ENCODE measurements around the gene CNTNAP4.

CNTNAP4 gene

DNA sequence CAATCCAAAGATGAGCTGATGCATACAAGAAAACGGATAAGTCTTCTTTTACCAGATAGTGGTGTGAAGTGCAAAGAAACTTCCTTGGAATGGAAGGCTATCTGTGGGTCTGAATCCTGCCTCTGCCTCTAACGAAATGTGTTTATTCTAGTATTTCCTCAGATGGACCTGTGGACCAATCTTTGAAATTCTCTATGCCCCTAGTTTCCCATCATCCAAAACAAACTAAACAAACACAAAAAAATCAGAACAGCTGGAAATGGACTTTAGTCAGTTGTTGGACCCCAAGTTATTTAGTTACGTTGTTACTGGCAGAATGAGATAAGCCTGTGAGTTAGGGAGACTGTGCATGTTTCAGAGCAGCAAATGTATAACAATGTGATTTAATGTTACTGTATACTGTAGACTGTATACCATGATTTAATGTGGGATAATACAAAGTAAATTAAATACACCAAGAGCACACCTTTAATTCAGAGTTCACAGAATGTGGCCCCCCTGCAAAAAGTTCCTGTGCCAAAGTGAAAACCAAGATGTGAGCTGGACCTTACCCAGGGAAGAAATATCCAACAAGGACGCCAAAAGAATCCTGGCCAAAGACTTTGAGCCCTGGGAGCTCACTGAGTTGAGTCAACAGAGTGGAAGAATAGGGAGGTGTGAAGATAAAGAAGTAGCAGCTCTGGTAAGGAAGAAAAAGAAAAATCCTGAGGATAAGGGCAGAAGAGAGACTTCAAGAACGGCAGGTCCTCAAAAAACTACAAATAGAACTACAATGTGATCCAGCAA lies 255.2 kb downstream of the CNTNAP4 start:
- Mint-ChIP-seq H3K4me3 (no peak overlapping the region), H3K4me1 (no peaks in the 10 kb centered on the region), H3K36me3 (no peaks in the 10 kb centered on the region), H3K27me3 (no peaks in the 10 kb centered on the region), H3K9me3 (no peaks in the 10 kb centered on the region), H3K27ac (no peak overlapping the region)

DNA sequence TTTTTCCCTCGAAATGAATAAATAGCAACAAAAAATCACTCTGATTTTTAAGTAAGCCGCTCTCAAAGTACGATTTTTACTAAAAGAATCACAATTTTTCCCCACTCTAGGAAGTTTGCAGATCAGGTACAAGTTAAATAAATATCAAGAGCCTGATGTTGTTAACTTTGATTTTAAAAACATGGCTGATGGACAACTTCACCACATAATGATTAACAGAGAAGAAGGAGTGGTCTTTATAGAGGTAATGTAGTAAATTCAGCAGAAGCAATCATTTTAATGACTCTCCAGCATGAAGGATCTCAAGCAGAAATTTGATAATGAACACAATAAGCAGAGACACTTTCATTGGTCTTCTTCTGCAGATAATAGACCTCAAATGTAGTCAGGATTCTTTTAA lies 262.4 kb downstream of the CNTNAP4 start:
- H3K4me1 Mint-ChIP-seq = no peaks in the 10 kb centered on the region
- H3K36me3 Mint-ChIP-seq = no peaks in the 10 kb centered on the region

DNA sequence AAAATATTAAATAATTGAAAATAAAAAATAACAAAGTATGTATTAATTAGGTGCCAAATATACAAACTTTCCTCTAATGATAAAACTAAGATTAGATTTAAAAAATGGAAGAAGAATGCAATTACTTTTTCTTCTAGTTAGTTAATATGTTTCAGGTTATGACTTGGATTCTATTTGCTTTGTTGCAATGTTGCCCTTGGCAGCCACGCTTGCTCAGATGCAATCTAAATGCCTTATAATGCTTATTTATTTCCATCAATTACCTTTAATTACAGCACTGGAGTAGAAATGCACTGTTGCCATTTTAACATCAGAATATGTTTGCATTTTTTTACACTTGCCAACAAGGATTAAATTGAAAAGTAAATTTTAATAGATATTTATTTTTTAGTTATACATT lies 263.9 kb downstream of the CNTNAP4 start:
- Mint-ChIP-seq H3K4me3 (no peak overlapping the region), H3K9me3 (no peaks in the 10 kb centered on the region), H3K27ac (no peak overlapping the region), H3K36me3 (no peaks in the 10 kb centered on the region), H3K27me3 (no peaks in the 10 kb centered on the region), H3K4me1 (no peaks in the 10 kb centered on the region)

More for the DNA sequence above, 262.4 kb downstream of the CNTNAP4 start:
- no peaks in the 10 kb centered on the region for H3K27me3 Mint-ChIP-seq
- no peaks in the 10 kb centered on the region for H3K9me3 Mint-ChIP-seq
- no peak overlapping the region for H3K4me3 Mint-ChIP-seq
- H3K27ac Mint-ChIP-seq = no peak overlapping the region

DNA sequence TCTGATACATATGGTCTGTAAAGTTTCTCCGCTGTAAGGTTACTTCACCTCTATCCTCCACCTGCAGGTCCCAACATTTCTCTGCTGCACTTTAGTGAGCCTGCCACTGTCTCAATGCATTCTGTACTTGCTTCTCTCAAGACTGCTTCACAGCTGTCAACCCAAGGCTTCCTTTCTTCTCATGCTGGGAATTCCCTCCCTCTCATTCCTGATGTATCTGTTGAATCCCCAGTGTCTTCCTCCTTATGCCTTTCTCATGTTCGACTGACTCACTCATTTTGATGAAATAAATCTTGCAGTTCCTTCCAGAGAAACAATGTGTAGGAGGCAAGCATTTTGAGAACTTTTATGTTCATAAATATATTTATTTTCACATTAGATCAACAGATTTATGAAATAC lies 288.3 kb downstream of the CNTNAP4 start:
- Mint-ChIP-seq H3K27ac (no peak overlapping the region), H3K4me1 (no peaks in the 10 kb centered on the region), H3K9me3 (peaks cover 6% of the 10 kb centered on the region), H3K4me3 (no peak overlapping the region), H3K36me3 (no peaks in the 10 kb centered on the region), H3K27me3 (no peaks in the 10 kb centered on the region)

DNA sequence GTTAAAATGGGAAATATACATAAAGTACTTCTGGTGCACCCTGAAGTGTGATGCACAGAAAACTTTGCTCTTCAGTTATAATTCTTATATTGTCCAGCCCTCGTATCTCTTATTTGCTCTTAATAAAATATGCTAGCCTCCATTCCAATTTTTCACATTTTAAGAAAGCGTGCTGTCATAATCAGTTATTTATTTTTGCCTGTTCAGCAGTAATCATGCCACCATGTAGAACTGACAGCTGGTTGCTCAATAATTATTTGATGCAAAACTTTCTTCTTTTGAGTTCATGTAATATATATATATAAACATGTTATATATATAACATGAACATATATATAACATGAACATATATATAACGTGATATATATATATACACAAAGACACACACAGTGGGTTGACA lies 294.6 kb downstream of the CNTNAP4 start:
- no peaks in the 10 kb centered on the region for H3K4me1 Mint-ChIP-seq
- no peak overlapping the region for H3K27ac Mint-ChIP-seq
- peaks cover 6% of the 10 kb centered on the region for H3K9me3 Mint-ChIP-seq
- H3K27me3 Mint-ChIP-seq = no peaks in the 10 kb centered on the region
- no peak overlapping the region for H3K4me3 Mint-ChIP-seq
- H3K36me3 Mint-ChIP-seq = no peaks in the 10 kb centered on the region

DNA sequence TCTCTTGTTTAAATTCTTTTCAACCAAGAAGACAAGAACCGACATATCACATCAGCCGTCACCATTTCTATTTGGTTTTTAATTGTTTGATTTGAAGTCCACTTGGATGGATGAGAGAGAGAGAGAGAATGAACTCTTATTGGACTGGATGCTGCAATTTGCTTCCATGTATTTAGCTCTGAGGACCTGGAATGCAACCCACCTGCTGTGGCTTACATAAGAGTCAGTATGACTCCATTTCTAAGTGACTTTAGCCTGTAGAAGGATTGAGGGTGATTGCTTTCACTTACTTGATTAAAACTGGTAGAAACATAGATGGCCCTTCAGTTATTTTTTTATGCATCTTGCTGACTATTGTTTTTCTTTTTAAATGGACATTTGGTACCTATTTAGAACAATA lies 296.1 kb downstream of the CNTNAP4 start:
- no peaks in the 10 kb centered on the region for H3K4me1 Mint-ChIP-seq
- H3K36me3 Mint-ChIP-seq = no peaks in the 10 kb centered on the region
- no peak overlapping the region for H3K4me3 Mint-ChIP-seq
- no peak overlapping the region for H3K27ac Mint-ChIP-seq
- peaks cover 6% of the 10 kb centered on the region for H3K9me3 Mint-ChIP-seq
- H3K27me3 Mint-ChIP-seq = no peaks in the 10 kb centered on the region

GRCh38 chr16:76574651-76575050 lies 297.4 kb downstream of the CNTNAP4 start:
- H3K4me3 Mint-ChIP-seq = no peak overlapping the region
- H3K9me3 Mint-ChIP-seq = peaks cover 6% of the 10 kb centered on the region
- no peaks in the 10 kb centered on the region for H3K4me1 Mint-ChIP-seq
- no peaks in the 10 kb centered on the region for H3K27me3 Mint-ChIP-seq
- H3K27ac Mint-ChIP-seq = no peak overlapping the region
- H3K36me3 Mint-ChIP-seq = no peaks in the 10 kb centered on the region

DNA sequence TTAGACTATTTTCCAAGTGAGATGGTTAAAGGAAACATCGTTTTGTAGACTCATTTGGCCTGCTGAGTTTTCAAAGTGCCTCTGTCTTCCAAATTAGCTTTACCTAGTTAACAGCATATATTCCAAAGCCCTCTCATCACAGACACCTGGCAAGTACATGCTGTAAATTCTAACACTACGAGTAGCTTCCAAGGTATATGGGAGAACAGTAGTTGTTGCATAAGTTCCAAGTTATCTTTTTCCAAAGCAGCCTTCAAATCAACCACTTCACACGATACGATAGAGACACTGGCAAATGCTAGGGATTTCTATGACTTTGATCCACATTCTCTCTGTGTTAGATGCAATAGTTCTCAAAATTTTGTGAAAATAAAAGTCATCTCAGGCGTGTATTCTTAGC lies 299.3 kb downstream of the CNTNAP4 start:
- Mint-ChIP-seq H3K4me3 (no peak overlapping the region), H3K27me3 (no peaks in the 10 kb centered on the region), H3K27ac (no peak overlapping the region), H3K36me3 (no peaks in the 10 kb centered on the region), H3K4me1 (no peaks in the 10 kb centered on the region), H3K9me3 (no peaks in the 10 kb centered on the region)

- Mint-ChIP-seq H3K36me3 (no peaks in the 10 kb centered on the region), H3K4me1 (no peaks in the 10 kb centered on the region), H3K27ac (no peak overlapping the region)
These were observed 299.8 kb downstream of the CNTNAP4 start for GRCh38 chr16:76577003-76577402.

DNA sequence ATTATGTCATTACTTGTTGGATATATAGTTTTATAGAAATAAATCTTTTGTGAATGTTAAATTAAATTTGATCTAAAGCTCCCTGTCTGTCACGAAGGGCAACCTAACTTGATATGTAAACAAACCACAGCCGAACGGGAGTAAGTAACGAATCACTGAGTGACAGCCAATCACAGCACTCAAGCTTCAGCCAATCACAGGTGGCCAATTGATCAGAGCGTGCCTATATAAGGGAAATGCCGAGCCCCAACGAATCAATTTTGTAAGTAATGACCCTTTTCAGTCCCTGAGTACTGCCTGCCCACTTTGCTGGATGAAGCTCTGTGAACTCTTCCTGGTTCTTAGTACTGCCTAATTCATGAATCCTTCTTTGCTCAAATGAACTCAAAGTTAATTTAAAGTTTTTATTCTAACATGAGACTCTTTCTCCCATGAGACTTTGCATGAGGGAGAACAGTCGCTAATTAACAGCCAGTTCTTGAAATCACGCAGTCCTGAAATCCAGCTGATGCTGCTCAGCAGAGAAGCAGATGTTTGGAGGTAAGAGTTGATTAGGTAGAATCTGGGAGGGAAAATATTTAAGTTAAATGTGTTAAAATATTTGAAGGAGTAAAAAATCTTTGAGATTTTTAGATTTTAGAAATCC lies 302.2 kb downstream of the CNTNAP4 start:
- Mint-ChIP-seq H3K27me3 (no peaks in the 10 kb centered on the region), H3K4me3 (no peak overlapping the region), H3K27ac (no peak overlapping the region), H3K9me3 (no peaks in the 10 kb centered on the region), H3K4me1 (no peaks in the 10 kb centered on the region), H3K36me3 (no peaks in the 10 kb centered on the region)

More at GRCh38 chr16:76577003-76577402, 299.8 kb downstream of the CNTNAP4 start:
- H3K9me3 Mint-ChIP-seq = no peaks in the 10 kb centered on the region
- no peaks in the 10 kb centered on the region for H3K27me3 Mint-ChIP-seq
- no peak overlapping the region for H3K4me3 Mint-ChIP-seq

DNA sequence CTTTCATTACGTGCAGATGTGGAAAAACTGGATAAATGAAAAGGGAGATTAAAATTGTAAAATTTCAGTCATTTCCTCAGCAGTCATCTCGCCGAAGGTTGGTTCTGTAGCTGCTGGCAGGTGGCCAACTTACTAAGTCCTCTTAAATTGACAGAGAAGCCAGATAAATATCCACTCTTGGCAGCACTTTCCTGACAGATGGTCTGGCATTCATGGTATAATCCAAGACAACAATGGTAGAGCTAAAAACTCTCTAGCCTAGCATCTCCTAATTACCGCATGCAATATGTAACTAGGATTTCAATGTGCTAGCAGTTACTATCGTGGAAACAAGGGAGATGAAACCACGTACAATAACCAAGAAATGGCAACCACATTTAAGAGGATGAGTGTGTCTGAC lies 306.3 kb downstream of the CNTNAP4 start:
- H3K4me3 Mint-ChIP-seq = no peak overlapping the region
- no peaks in the 10 kb centered on the region for H3K36me3 Mint-ChIP-seq
- H3K4me1 Mint-ChIP-seq = no peaks in the 10 kb centered on the region
- no peak overlapping the region for H3K27ac Mint-ChIP-seq
- peaks cover 4% of the 10 kb centered on the region for H3K9me3 Mint-ChIP-seq
- H3K27me3 Mint-ChIP-seq = no peaks in the 10 kb centered on the region

- Mint-ChIP-seq H3K4me3 (no peak overlapping the region), H3K9me3 (peaks cover 4% of the 10 kb centered on the region), H3K27ac (no peak overlapping the region), H3K36me3 (no peaks in the 10 kb centered on the region), H3K4me1 (no peaks in the 10 kb centered on the region), H3K27me3 (no peaks in the 10 kb centered on the region)
These were observed 306.7 kb downstream of the CNTNAP4 start for GRCh38 chr16:76583945-76584344.

DNA sequence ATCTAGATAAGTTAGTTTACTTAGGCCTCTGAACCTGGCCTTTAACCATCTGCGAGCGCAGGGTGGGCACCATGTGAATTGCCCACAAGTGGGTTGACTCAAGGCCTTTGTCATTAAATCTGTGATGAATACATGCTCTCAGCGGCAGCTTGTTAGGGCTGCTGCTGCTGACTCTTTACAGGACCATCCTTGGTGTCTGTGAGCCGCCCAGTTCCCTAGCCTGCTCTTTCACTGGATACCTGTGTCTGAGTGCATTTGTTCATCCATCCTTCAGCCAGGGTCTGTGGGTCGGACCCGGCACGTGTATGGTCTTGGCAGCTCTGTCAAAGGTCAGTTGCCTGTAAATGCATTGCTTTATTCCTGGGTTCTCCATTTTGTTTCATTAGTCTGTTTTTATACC lies 321.3 kb downstream of the CNTNAP4 start:
- Mint-ChIP-seq H3K27ac (no peak overlapping the region), H3K9me3 (peaks cover 13% of the 10 kb centered on the region), H3K36me3 (no peaks in the 10 kb centered on the region), H3K27me3 (no peaks in the 10 kb centered on the region), H3K4me1 (no peaks in the 10 kb centered on the region), H3K4me3 (no peak overlapping the region)

DNA sequence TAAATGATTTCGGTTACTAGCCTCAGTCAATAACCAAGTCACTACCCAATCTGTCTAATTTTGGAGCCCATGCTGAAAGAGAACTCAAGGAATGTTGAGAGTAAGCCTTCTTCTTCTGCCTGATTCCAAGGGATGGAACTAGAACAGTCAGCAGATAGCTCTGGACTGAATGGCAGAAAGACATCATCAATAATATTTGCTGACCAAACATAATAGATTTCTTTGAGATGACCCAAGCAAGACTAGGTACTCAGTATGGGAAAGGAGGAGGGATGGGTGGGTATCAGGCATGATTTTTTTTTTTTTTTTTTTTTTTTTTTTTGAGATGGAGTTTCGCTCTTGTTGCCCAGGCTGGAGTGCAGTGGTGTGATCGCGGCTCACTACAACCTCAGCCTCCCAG lies 330.1 kb downstream of the CNTNAP4 start:
- Mint-ChIP-seq H3K9me3 (peaks cover 4% of the 10 kb centered on the region), H3K4me1 (no peaks in the 10 kb centered on the region), H3K27me3 (no peaks in the 10 kb centered on the region), H3K36me3 (no peaks in the 10 kb centered on the region), H3K4me3 (no peak overlapping the region), H3K27ac (no peak overlapping the region)

Measured in activated naive CD4-positive, alpha-beta T cell treated with anti-CD3 and anti-CD28 coated beads, Interleukin-2, amount 50 U/mL, for 24 hours (primary cell).